HepG2 (cell line): Measurements from ENCODE around the gene TMEM253. TPM values are rescaled to one million over a fixed set of nuclear protein-coding genes. Genes with fewer than 3 reads are reported as not detected.

ENCODE experiments used
- DMAP1 ChIP-seq: IDR thresholded peaks from 2 replicates; pipeline ENCODE4 v1.6.1; 2016
- HMG20A ChIP-seq: IDR thresholded peaks from 2 replicates; pipeline ENCODE4 v1.6.1; 2016; ENCODE audit warnings: borderline replicate concordance
- IKZF5 ChIP-seq: IDR thresholded peaks from 2 replicates; pipeline ENCODE4 v1.6.1; 2018; ENCODE audit warnings: missing genetic modification reagents, mild to moderate bottlenecking, missing compliant biosample characterization
- MTA3 ChIP-seq: sonication (generic); formaldehyde crosslinking; IDR thresholded peaks from 2 replicates; pipeline ENCODE4 v1.4.0; 2020; ENCODE audit warnings: missing genetic modification reagents
- NPAS2 ChIP-seq: sonication (generic); formaldehyde crosslinking; IDR thresholded peaks from 2 replicates; pipeline ENCODE4 v1.8.0; 2022; ENCODE audit warnings: mild to moderate bottlenecking, missing genetic modification reagents, borderline replicate concordance
- PITX1 ChIP-seq: sonication (generic); formaldehyde crosslinking; IDR thresholded peaks from 2 replicates; pipeline ENCODE4 v1.5.1; 2020; ENCODE audit warnings: mild to moderate bottlenecking, missing genetic modification reagents
- RBM22 ChIP-seq: fragments of 200-400 bp; formaldehyde crosslinking; optimal IDR thresholded peaks from 2 replicates; pipeline ENCODE3; 2017; ENCODE audit warnings: mild to moderate bottlenecking, low read length, moderate library complexity
- SOX6 ChIP-seq, 2 experiments: fragments of 450-650 bp in 1 of 2; sonication (generic) in 1 of 2; formaldehyde crosslinking in 1 of 2; IDR thresholded peaks; 2 replicates each; pipeline versions ENCODE4 v1.4.0 to v1.6.1; 2017 to 2020; ENCODE audit warnings: antibody characterized with exemption in 1 of 2, mild to moderate bottlenecking in 1 of 2, missing genetic modification reagents in 1 of 2
- SRSF4 ChIP-seq: fragments of 200-400 bp; formaldehyde crosslinking; IDR thresholded peaks from one replicate; pipeline ENCODE4 v1.6.1; 2018; ENCODE audit warnings: mild to moderate bottlenecking, low read depth, low read length, moderate library complexity; ENCODE audit not compliant: poor library complexity, severe bottlenecking
- ZBTB33 ChIP-seq: sonication (generic); formaldehyde crosslinking; IDR thresholded peaks from 2 replicates; pipeline ENCODE4 v1.4.0; 2020; ENCODE audit warnings: missing genetic modification reagents
- ZBTB49 ChIP-seq: sonication (generic); formaldehyde crosslinking; IDR thresholded peaks from 2 replicates; pipeline ENCODE4 v1.4.0; 2020; ENCODE audit warnings: missing genetic modification reagents, borderline replicate concordance
- ZC3H13 ChIP-seq: sonication (generic); formaldehyde crosslinking; IDR thresholded peaks from 2 replicates; pipeline ENCODE4 v1.8.1; 2023; ENCODE audit warnings: mild to moderate bottlenecking, missing genetic modification reagents, moderate library complexity
- ZFP90 ChIP-seq: sonication (generic); formaldehyde crosslinking; IDR thresholded peaks from 2 replicates; pipeline ENCODE4 v1.8.0; 2022; ENCODE audit warnings: missing genetic modification reagents, mild to moderate bottlenecking, inconsistent platforms, borderline replicate concordance
- ZNF337 ChIP-seq: sonication (generic); formaldehyde crosslinking; IDR thresholded peaks from 2 replicates; pipeline ENCODE4 v1.5.1; 2020; ENCODE audit warnings: missing genetic modification reagents, low read depth, mild to moderate bottlenecking, borderline replicate concordance
- ZNF431 ChIP-seq: sonication (generic); formaldehyde crosslinking; IDR thresholded peaks from 2 replicates; pipeline ENCODE4 v1.9.0; 2022; ENCODE audit warnings: missing genetic modification reagents, low read depth, mild to moderate bottlenecking, borderline replicate concordance
- ZNF724P ChIP-seq: sonication (generic); formaldehyde crosslinking; IDR thresholded peaks from 2 replicates; pipeline ENCODE4 v1.8.0; 2022; ENCODE audit warnings: missing genetic modification reagents, borderline replicate concordance
- ZNF766 ChIP-seq: sonication (generic); formaldehyde crosslinking; IDR thresholded peaks from 2 replicates; pipeline ENCODE4 v1.5.0; 2020; ENCODE audit warnings: missing genetic modification reagents, borderline replicate concordance
- polyA plus RNA-seq, 8 experiments: library from polyadenylated mRNA; depleted of rRNA in 3 of 8; stranded (reverse) in 7 of 8; unstranded in 1 of 8; fragments of >200 nt; fragmentation: Illumina TruSeq in 4 of 8; extraction: Trizol in 4 of 8; gene quantifications; 2 replicates each; pipeline versions ENCODE4 v1.2.1 to v1.2.3, GENCODE V29; 2011 to 2016; ENCODE audit warnings: low read depth in 4 of 8, missing spikeins in 1 of 8, mixed read lengths in 1 of 8; ENCODE audit not compliant: insufficient read depth in 1 of 8
- total RNA-seq, 5 experiments: library from RNA; depleted of rRNA; stranded (reverse); fragments of >200 nt; fragmentation: Illumina TruSeq; extraction: Trizol; gene quantifications; 2 replicates each; pipeline ENCODE4 v1.2.3, GENCODE V29; 2016; ENCODE audit warnings: low read depth in 1 of 5

Gene TMEM253
- total and polyA plus RNA-seq, 2 of the 13 experiments (the other 11 are each of a cell fraction or from before 2014, with no cell fraction given) = 0.29 to 0.45 TPM

- TF ChIP-seq ZNF724P (CRISPR knock-in tag) (0 out of 2 replicates have a peak, but pooled peaks have one; percentile 40), SRSF4 (no peak), MTA3 (CRISPR knock-in tag) (0 out of 2 replicates have a peak, but pooled peaks have one; percentile 14), ZC3H13 (CRISPR knock-in tag) (peak; percentile 77; the same call in 1 of the 2 replicates), ZNF337 (CRISPR knock-in tag) (peak; percentile 49; the same call in 1 of the 2 replicates), ZNF766 (CRISPR knock-in tag) (no peak), ZNF431 (0 out of 2 replicates have a peak, but pooled peaks have one; percentile 11), ZBTB33 (CRISPR knock-in tag) (peak; percentile 100), IKZF5 (CRISPR knock-in tag) (peak; percentile 90), NPAS2 (no peak), PITX1 (no peak; the same call in none of the 2 replicates), RBM22 (peak; percentile 93), HMG20A (CRISPR knock-in tag) (no peak; the same call in 1 of the 2 replicates), ZBTB49 (CRISPR knock-in tag) (peak; percentile 63; the same call in 1 of the 2 replicates), ZFP90 (no peak; the same call in 1 of the 2 replicates), DMAP1 (CRISPR knock-in tag) (peak; percentile 74; the same call in 1 of the 2 replicates), SOX6 (IDR thresholded peaks at IDR 0.05) (no peak), SOX6 (CRISPR knock-in tag; IDR thresholded peaks at IDR 0.05) (peak; percentile 72; the same call in 1 of the 2 replicates)
These were observed 8.4 kb upstream of the TMEM253 start (continued) for GRCh38 chr14:21092273-21093011.
